GM19193 (cell line): ENCODE measurements around the gene NMT1.

Experiments
- POLR2A ChIP-seq: IDR thresholded peaks from 4 replicates; pipeline ENCODE4 v1.6.1; 2011; ENCODE audit not compliant: insufficient read depth, insufficient read length; ENCODE audit errors: extremely low read depth

The NMT1 gene

GRCh38 chr17:45137561-45138305, 76.6 kb downstream of the NMT1 start:
- TF ChIP-seq POLR2A, result no peak

- TF ChIP-seq POLR2A, result no peak
Measured at GRCh38 chr17:45138911-45139532, 77.9 kb downstream of the NMT1 start.

- no peak for TF ChIP-seq POLR2A
Measured at GRCh38 chr17:45139533-45139920, 78.4 kb downstream of the NMT1 start.

GRCh38 chr17:45143094-45143670, 82.1 kb downstream of the NMT1 start:
- TF ChIP-seq POLR2A, result no peak

DNA sequence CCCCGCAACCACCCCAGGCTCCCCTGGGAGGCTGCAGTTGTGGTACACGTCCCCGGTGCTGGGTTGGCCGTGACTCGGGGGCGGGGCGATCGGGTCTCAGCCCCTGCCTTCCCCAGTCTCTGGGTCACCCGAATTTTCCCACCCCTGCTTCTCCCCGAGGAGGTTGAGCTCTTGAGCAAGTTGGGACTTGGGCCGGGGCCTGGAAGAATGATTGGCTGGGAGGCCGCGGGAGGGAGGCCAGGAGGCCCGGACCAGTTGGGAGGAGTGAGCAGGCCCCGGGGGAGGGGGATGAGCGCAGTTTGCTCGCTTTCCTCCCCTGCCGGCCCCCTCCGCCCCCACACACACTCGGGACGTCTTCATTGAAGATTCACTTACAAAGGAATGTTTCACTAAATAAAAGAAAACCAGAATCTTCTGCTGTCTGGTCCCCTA, 82.7 kb downstream of the NMT1 start:
- TF ChIP-seq POLR2A, result no peak

DNA sequence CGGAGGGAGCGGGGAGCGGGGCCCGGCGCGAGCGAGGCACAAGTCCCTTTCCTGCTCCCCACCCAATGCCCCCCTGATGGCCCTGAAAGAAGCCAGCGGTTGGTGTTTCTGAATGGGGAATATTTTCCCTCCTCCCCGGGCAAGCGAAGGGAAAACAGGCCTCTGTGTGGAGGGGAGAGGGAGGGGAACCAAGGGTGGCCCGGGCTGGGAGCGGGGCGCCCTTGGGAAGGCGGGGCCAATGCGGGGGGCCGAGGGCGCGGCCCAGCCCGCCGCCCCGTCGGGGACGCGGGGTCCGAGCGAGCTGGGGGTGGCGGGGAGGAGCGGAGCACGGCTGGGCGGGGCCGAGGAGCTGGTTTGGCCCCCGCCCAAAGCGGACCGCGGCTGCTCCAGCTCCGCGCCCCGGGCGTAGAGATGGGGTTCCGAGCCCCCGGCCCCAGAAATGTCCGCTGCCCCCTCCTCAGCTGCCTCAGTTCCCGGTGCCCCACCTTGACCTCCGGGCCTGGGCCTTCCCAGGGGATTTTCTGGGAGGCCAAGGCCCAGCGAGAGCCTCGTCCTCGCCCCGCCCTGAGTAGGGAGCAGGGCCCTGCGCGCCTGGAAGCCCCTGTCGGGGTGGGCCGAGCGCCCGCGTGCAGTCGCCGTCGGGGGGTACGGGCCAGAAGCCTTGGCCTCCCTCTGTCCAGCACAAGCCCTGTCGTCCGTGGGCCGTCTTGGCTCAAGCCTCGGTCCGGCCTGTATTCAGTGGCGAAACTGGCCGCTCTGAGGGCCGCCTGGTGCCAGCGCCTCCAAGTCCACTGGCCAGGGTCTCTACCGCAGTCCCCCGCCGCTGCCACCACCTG, 83.3 kb downstream of the NMT1 start:
- TF ChIP-seq POLR2A, result no peak

DNA sequence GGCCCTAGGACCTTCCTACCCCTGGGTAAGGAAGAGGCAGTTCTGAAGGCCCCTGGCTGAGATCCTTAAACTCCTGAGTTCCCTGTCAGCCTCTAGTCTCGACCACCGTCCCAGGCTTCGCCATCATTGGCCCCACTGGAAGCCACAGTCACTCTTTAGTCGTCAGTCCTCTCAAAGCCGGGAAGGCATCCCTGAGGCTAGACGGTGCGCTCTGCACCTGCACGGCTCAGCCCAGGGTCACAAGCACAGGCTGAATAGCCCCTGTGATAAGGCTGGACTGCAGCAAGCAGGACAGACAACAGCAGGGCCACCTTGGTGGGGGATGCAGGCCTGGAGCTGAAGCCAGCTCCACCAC, 83.9 kb downstream of the NMT1 start:
- TF ChIP-seq POLR2A, result no peak

DNA sequence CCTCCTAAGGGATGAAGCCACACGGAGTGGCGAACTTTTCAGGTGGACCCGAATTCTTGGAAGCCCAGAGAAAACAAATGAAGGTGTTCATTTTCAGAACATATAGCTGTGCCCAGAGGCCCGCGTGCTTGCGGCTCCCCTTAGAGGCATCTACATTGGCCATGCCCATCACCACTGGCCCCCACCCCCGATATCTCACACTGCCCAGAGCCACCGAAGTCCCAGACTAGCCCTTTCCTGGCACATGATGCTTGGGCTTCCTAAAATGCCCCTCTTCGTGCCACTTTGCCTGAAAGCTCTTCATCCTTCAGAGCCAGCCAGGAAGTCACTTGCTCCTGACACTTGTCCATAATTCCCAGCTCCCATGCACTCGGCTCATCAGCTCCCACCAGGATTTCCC, 85.0 kb downstream of the NMT1 start:
- TF ChIP-seq POLR2A, result no peak

GRCh38 chr17:45146592-45146889, 85.4 kb downstream of the NMT1 start:
- no peak for TF ChIP-seq POLR2A

DNA sequence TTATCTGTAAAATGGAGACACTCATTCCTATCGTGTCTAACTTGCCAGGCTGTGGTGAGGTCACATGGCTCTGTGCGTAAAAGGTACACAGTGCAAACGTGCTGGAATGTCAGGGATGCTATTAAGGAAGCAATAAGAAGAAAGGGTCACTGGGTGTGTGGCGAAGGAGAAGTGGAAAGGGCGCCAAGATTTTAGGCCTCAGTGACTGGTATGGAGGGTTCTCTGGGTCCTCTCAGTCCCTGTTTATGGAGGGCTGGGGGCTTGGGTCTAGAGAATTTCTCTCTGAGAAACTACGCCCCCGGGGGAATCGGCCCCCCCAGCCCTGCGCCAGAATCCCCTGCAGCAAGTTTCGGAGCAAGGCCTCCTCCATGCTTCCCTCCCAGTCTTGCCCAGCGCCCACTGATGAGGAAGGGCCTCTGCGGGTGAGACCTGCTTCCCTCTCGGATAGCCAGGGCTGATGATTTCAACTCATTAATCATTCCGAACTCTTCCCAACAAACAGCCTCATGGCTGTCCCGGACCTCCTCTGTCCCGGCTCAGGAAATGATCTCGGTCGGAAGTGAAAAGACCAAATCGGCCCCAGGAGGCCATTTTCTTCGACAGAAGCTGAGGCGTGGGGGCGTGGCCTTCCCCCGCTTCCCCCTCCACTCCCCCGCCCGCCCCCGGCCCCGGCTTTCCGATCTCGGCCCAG, 85.9 kb downstream of the NMT1 start:
- TF ChIP-seq POLR2A, result peak; percentile 76

DNA sequence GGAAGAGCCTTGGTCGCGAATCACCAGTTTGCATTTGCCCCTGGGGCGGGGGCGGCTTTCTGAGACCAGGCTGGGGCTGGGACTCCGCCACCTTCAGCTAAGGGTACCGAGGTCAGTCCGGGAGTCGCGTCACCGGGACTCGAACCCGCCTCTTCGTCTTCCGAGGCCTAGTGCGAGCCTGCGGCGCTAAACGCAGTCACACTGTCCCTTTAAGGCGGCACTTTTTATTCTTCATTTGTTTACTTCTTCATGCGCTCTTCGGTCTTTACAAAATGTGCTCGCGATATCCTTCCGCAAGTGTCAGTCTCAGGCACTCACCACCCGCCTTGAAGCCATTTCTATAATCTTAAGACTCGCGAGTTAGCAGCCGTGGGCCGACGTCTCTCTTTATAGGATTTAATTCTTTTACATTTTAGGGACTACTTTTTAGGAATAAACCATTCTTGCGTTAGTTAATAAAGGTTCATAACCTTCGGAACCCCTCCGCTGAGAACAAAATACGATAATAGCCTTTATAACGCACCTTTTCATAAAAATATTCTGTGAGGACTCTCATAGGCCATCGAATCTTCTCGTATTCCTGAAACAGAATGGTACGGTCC, 86.6 kb downstream of the NMT1 start:
- TF ChIP-seq POLR2A, result peak; percentile 29

DNA sequence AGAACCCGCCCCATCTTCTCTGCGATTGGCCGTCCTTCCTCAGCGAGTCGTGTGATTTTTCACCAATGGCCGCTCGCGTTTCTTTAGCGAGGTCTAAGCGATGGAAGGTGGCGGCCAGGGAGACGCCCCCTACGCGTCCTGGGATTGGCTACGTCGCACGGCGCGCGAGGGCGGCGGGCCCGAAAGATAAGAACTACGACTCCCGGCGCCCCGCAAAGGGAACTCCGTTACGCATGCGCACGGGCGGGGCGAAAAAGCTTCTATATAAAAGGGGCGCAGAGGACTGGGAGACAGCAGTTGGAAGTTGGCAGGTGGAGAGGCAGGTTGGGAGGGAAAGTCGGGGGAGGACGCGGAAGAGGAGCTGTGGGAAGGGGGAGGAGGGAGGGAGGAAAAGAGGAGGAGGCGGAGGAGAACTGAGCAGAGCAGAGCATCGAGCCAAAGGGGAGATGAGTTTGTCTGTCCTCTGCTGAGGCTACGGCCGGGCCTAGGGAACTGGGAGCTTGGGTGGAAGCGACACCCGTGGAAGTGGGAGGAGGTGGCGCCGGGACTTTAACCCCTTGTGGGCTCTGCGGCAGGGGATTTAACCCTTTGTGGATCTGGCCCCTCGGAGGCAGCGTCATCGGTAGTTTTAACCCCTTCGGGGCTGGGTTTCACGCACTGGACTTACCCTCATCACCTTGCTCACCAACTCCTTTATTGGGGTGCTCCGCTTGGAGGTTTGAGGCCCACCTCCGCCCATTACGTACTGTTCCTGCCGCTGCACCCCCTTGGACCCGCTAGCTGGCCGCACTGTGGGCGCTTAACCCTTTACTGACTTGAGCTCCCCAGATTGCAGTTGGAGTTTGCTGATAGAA, 87.3 kb downstream of the NMT1 start, which contains the start of gene HEXIM1:
TSS of gene HEXIM1 (plus strand) at position 293 of the 854 bp plus-strand sequence. CDS start 716 bp downstream, outside the sequence.
- peak; percentile 100 for TF ChIP-seq POLR2A

GRCh38 chr17:45149037-45149668, 88.0 kb downstream of the NMT1 start:
- no peak for TF ChIP-seq POLR2A
